ENCODE data around the gene ST7L.
"Not testable (repeated sequence)": the region's sequence is repeated elsewhere in the genome, so short reads cannot be mapped to it uniquely, and the experiment has no call there.

Gene ST7L

DNA sequence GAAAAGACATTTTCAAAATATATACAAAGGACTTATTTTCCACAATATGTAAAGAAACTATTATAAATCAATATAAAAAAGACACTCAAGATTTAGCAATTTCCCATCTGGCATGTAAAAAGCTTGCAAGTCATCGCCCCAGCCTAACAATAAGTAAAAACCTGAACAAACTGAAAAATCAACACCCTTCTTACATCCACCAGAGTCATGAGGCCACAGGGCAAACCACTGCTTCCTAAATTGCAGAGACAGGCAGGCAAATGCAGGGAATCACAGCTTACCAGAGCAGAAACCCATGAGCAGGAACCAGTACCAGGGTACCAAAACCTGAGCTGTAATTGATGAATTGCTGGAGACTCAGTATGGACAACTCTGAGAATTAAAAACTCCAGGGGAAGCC, 126.9 kb downstream of the ST7L start:
- no peak for DNase-seq (ENCODE audit: low read depth in 2 of 2)

DNA sequence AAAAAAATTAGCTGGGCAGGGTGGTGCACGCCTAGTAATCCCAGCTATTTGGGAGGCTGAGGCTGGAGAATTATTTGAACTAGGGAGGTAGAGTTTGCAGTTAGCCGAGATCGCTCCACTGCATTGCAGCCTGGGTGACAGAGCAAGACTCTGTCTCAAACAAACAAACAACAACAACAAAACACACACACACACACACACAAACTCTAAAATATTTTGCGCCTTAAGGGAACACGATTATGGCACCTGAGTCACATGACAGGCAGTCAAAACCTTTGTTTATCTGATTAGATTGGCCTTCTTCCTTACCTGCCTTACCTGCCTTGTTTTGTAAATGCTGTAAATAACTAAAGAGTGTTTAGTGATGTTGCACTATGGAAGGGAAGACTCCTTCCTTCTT, 130.8 kb downstream of the ST7L start:
- DNase-seq (ENCODE audit: low read depth in 2 of 2) = no peak

DNA sequence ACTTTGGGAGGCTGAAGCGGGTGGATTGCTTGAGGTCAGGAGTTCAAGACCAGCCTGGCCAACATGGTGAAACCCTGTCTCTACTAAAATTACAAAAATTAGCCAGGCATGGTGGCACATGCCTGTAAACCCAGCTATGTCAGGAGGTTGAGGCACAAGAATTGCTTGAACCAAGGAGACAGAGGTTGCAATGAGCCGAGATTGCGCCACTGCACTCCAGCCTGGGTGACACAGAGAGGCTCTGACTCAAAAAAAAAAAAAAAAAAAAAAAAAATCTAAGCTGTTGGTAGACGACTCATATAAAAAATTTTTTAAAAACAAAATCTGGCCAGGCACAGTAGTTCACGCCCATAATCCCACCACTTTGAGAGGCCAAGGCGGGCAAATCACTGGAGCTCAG, 131.3 kb downstream of the ST7L start:
- not testable (repeated sequence) for DNase-seq (ENCODE audit: low read depth in 2 of 2)

- not testable (repeated sequence) for DNase-seq (ENCODE audit: low read depth in 2 of 2)
Measured at GRCh38 chr1:112486063-112486462, 132.9 kb downstream of the ST7L start.

DNA sequence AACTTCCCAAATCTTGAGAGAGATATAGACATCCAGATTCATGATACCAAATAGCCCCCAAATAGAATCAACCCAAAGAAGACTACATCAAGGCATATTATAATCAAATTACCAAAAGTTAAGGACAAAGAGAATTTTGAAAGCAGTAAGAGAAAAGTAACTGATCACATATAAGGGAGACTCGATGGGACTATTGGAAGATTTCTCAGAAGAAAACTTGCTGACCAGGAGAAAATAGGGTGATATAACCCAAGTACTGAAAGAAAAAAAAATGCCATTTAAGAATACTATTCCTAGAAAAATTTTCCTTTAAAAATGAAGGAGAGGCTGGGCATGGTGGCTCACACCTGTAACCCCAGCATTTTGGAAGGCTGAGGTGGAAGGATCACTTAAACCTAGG, 140.6 kb downstream of the ST7L start:
- DNase-seq (ENCODE audit: low read depth in 2 of 2) = no peak

GRCh38 chr1:112477550-112477949, 141.4 kb downstream of the ST7L start:
- no peak for DNase-seq (ENCODE audit: low read depth in 2 of 2)

All from stimulated activated CD8-positive, alpha-beta memory T cell treated with anti-CD3 and anti-CD28 coated beads, Interleukin-15, amount 100 ng/mL, for 48 hours (primary cell).